ENCODE data around the gene SHB.

DNA sequence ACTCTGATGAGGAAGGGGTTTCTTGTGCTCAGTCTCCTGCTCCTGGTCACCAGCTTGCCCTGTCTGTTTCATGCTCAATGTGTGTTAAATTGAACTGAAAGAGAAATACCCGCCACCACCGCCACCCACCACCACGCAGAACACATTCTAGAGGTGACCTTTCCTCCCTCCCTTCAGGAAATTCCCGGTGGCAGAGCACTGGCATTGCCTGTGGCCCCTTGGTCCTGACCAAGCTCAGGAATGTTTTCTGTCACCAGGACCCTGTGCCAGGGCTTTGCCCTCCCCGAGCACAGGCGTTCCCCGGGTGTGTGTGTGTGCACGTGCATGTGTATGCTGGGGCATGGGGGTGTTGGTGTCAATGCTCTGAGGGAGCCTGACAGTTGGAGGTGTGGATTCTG is 154.9 kb downstream of the SHB start:
- TF ChIP-seq, protein P1, sequence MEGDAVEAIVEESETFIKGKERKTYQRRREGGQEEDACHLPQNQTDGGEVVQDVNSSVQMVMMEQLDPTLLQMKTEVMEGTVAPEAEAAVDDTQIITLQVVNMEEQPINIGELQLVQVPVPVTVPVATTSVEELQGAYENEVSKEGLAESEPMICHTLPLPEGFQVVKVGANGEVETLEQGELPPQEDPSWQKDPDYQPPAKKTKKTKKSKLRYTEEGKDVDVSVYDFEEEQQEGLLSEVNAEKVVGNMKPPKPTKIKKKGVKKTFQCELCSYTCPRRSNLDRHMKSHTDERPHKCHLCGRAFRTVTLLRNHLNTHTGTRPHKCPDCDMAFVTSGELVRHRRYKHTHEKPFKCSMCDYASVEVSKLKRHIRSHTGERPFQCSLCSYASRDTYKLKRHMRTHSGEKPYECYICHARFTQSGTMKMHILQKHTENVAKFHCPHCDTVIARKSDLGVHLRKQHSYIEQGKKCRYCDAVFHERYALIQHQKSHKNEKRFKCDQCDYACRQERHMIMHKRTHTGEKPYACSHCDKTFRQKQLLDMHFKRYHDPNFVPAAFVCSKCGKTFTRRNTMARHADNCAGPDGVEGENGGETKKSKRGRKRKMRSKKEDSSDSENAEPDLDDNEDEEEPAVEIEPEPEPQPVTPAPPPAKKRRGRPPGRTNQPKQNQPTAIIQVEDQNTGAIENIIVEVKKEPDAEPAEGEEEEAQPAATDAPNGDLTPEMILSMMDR (IDR thresholded peaks at IDR 0.05), result no peak
- no peak for TF ChIP-seq POLR2A (IDR thresholded peaks at IDR 0.05)
- peak in 1 of 2 donors; percentile 4 for TF ChIP-seq POLR2AphosphoS5 (IDR thresholded peaks at IDR 0.05; ENCODE audit: insufficient read depth in 1 of 2, low read depth in 1 of 2)
